A549 (cell line): ENCODE data around the gene TOMM20. TPM values are rescaled to one million over a fixed set of nuclear protein-coding genes. Genes with fewer than 3 reads are reported as not detected.

ENCODE experiments used
- ATAC-seq, 2 experiments: fragments of 200-7000 bp in 1 of 2; fragments of >200 bp in 1 of 2; cut with Nextera tagmentation in 1 of 2; cut with Tn5 transposase in 1 of 2; 3 replicates each; pipeline versions ENCODE4 v1.8.0 to v1.9.1; 2018 to 2020; ENCODE audit warnings: mild to moderate bottlenecking in 1 of 2, moderate library complexity in 1 of 2
- CTCF ChIA-PET: fragments of 300-600 bp; sonication (Branson Sonifier 250); formaldehyde crosslinking; extraction: SDS; loops from one replicate; lab custom pipeline; 2021; ENCODE audit warnings: antibody characterized with exemption, inconsistent platforms; lab: Yijun Ruan, JAX
- POLR2A ChIA-PET: fragments of 350-600 bp; formaldehyde crosslinking; extraction: SDS; loops from one replicate; lab custom pipeline; 2021; ENCODE audit warnings: antibody characterized with exemption, inconsistent platforms; lab: Yijun Ruan, JAX
- DNase-seq, 2 experiments: peaks; one replicate each; pipeline versions ENCODE4 v3.0.0 to v3.0.0-alpha.2; 2011 to 2016; ENCODE audit warnings: low read depth in 1 of 2, low spot score in 1 of 2
- FAIRE-seq: peaks from 2 replicates; lab custom pipeline; 2011; peaks lifted over from hg19 to GRCh38; lab: Jason Lieb, UNC
- H3K27ac ChIP-seq, 2 experiments: fragments of >200 bp; sonication (Bioruptor Twin); formaldehyde crosslinking; 3 replicates each; pipeline ENCODE4 v1.5.1; 2016 to 2017
- H3K4me1 ChIP-seq: fragments of >200 bp; sonication (Bioruptor Twin); formaldehyde crosslinking; 3 replicates; pipeline ENCODE4 v1.6.1; 2016
- H3K4me2 ChIP-seq: fragments of >200 bp; sonication (Bioruptor Twin); formaldehyde crosslinking; 3 replicates; pipeline ENCODE4 v1.6.1; 2016
- H3K4me3 ChIP-seq: fragments of >200 bp; sonication (Bioruptor Twin); formaldehyde crosslinking; 3 replicates; pipeline ENCODE4 v1.5.1; 2016
- H3K9me3 ChIP-seq: fragments of >200 bp; sonication (Bioruptor Twin); formaldehyde crosslinking; 3 replicates; pipeline ENCODE4 v1.6.1; 2016
- CBX2 ChIP-seq: fragments of 200-600 bp; sonication (generic); IDR thresholded peaks from 2 replicates; pipeline ENCODE4 v1.6.1; 2016; ENCODE audit warnings: low read depth, mild to moderate bottlenecking, borderline replicate concordance
- EHMT2 ChIP-seq: fragments of 200-600 bp; sonication (generic); IDR thresholded peaks from 2 replicates; pipeline ENCODE4 v1.6.1; 2016; ENCODE audit warnings: antibody characterized with exemption, low read depth, mild to moderate bottlenecking, moderate library complexity
- EP300 ChIP-seq, 2 experiments: fragments of >200 bp; sonication (Bioruptor Twin); formaldehyde crosslinking; IDR thresholded peaks; 2 replicates in 1 of 2; 3 replicates in 1 of 2; pipeline ENCODE4 v1.6.1; 2016 to 2017
- FOSL2 ChIP-seq, 2 experiments: fragments of 450-650 bp in 1 of 2; fragments of >200 bp in 1 of 2; sonication (Bioruptor Twin) in 1 of 2; formaldehyde crosslinking; IDR thresholded peaks; 2 replicates each; pipeline versions ENCODE4 v1.5.0 to v1.6.1; 2016 to 2020; ENCODE audit warnings: mild to moderate bottlenecking in 1 of 2, moderate library complexity in 1 of 2
- HDAC2 ChIP-seq: fragments of 200-600 bp; sonication (generic); IDR thresholded peaks from 2 replicates; pipeline ENCODE4 v1.6.1; 2016
- HES2 ChIP-seq: fragments of >200 bp; sonication (Bioruptor Twin); formaldehyde crosslinking; IDR thresholded peaks from 2 replicates; pipeline ENCODE4 v1.6.1; 2016
- HEYL ChIP-seq: fragments of 250-450 bp; sonication (Bioruptor Pico); IDR thresholded peaks from 2 replicates; pipeline ENCODE4 v1.8.0; 2021; ENCODE audit warnings: mild to moderate bottlenecking, moderate library complexity
- MAZ ChIP-seq: fragments of 150-350 bp; IDR thresholded peaks from 2 replicates; pipeline ENCODE4 v1.6.1; 2014; ENCODE audit warnings: antibody characterized with exemption, low read depth, low read length, borderline replicate concordance
- NPAS2 ChIP-seq: fragments of 250-450 bp; sonication (Bioruptor Pico); IDR thresholded peaks from 2 replicates; pipeline ENCODE4 v1.8.0; 2022; ENCODE audit warnings: mild to moderate bottlenecking, moderate library complexity, borderline replicate concordance
- NR3C1 ChIP-seq: fragments of >200 bp; sonication (Bioruptor Twin); formaldehyde crosslinking; IDR thresholded peaks from 3 replicates; pipeline ENCODE4 v1.6.1; 2017
- PHF8 ChIP-seq: fragments of 200-600 bp; sonication (generic); IDR thresholded peaks from 2 replicates; pipeline ENCODE4 v1.6.1; 2016; ENCODE audit warnings: low read depth, mild to moderate bottlenecking, antibody characterized with exemption, moderate library complexity, borderline replicate concordance
- POLR2A ChIP-seq: IDR thresholded peaks from 2 replicates; pipeline ENCODE4 v1.6.1; 2012; ENCODE audit warnings: mild to moderate bottlenecking, low read length
- SREBF2 ChIP-seq: fragments of 450-650 bp; IDR thresholded peaks from 2 replicates; pipeline ENCODE4 v1.6.1; 2014; ENCODE audit warnings: mild to moderate bottlenecking, moderate library complexity
- TFCP2L1 ChIP-seq: fragments of 250-450 bp; sonication (Bioruptor Pico); IDR thresholded peaks from 2 replicates; pipeline ENCODE4 v1.5.0; 2021; ENCODE audit warnings: mild to moderate bottlenecking
- TP53 ChIP-seq: fragments of 250-450 bp; sonication (Bioruptor Pico); IDR thresholded peaks from 2 replicates; pipeline ENCODE4 v1.5.0; 2021; ENCODE audit warnings: mild to moderate bottlenecking, moderate library complexity
- USF2 ChIP-seq: fragments of 450-650 bp; IDR thresholded peaks from 2 replicates; pipeline ENCODE4 v1.6.1; 2014; ENCODE audit warnings: antibody characterized with exemption
- ZSCAN20 ChIP-seq: fragments of 250-450 bp; sonication (Bioruptor Pico); IDR thresholded peaks from 2 replicates; pipeline ENCODE4 v1.8.0; 2022; ENCODE audit warnings: mild to moderate bottlenecking, moderate library complexity
- WGBS: methylation state at CpG from one replicate; pipeline ENCODE4 v1.1.6; 2017; ENCODE audit errors: missing lambda C conversion rate; 5-methylcytosine and 5-hydroxymethylcytosine counted together
- polyA plus RNA-seq, 4 experiments: library from polyadenylated mRNA; depleted of rRNA in 3 of 4; stranded (reverse); fragments of >200 nt; fragmentation: RNase III in 1 of 4; extraction: RNeasy Plus Mini Kit Qiagen cat#74134 plus additional on column Dnase treatment in 1 of 4; gene quantifications; 2 replicates in 3 of 4; 3 replicates in 1 of 4; pipeline ENCODE4 v1.2.3, GENCODE V29; 2011 to 2017
- TF ChIP-seq, protein P1 (sequence below): fragments of >200 bp; sonication (Bioruptor Twin); formaldehyde crosslinking; IDR thresholded peaks from 3 replicates; pipeline ENCODE4 v1.5.1; 2016
- TF ChIP-seq, protein P2 (sequence below): fragments of 250-450 bp; sonication (Bioruptor Pico); IDR thresholded peaks from 2 replicates; pipeline ENCODE4 v1.5.0; 2021; ENCODE audit warnings: mild to moderate bottlenecking, moderate library complexity, borderline replicate concordance
- TF ChIP-seq, protein P3 (sequence below): IDR thresholded peaks from 2 replicates; pipeline ENCODE4 v1.6.1; 2012

Gene TOMM20
- polyA plus RNA-seq, 2 of the 4 experiments (the other 2 are of a cell fraction): 112 to 122 TPM

DNA sequence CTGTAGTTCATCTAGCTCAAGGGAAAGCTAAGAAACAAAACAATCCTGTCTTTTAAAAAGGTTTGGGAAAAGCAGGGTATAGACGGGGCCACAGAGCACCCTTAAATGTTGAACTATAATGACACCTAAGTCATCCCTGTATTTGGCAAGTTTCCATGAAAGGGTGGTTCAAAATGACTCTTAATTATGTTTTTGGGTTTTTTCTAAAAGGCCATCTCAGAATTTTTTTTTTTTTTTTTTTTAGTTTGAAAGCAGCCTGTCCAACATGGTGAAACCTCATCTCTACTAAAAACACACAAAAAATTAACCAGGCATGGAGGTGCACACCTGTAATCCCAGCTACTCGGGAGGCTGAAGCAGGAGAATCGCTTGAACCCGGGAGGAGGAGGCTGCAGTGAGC is 22.2 kb downstream of the TOMM20 start:
- H3K4me2 ChIP-seq: no peak overlapping the region
- no peaks in the 10 kb centered on the region for H3K9me3 ChIP-seq
- no peak overlapping the region for H3K4me3 ChIP-seq
- 93% methylated on average over 4 of the region's 4 CpGs for WGBS
- H3K27ac ChIP-seq: no peak overlapping the region
- ATAC-seq (no peak), FAIRE-seq (no peak), DNase-seq (no peak)
- H3K4me1 ChIP-seq: peaks cover 9% of the 10 kb centered on the region; the same call in 2 of the 3 replicates
- TF ChIP-seq MAZ: no peak
- TF ChIP-seq HES2: no peak
- POLR2A ChIA-PET: no interaction called here
- CTCF ChIA-PET: interaction anchor here (0.8 to 3.7 kb wide), 6 partner anchors 10 to 22 kb away, joined by 3 to 26 read pairs (median 6); partner anchors contain the start of gene TOMM20

GRCh38 chr1:235105051-235106043 is 23.3 kb downstream of the TOMM20 start:
- ChIA-PET POLR2A (interaction anchor here (0.8 to 0.9 kb wide), 3 partner anchors 400 to 610 kb away, joined by 4 to 12 read pairs (median 6); no protein-coding TSS in a partner anchor), CTCF (interaction anchor here (0.6 to 3.7 kb wide), 25 partner anchors 8 to 390 kb away, joined by 3 to 26 read pairs (median 4); partner anchors contain the start of gene TOMM20)
- Histone ChIP-seq H3K4me2 (peak overlapping the region; percentile 67; the same call in 1 of the 3 replicates), H3K4me3 (no peak overlapping the region), H3K4me1 (peaks cover 9% of the 10 kb centered on the region; the same call in 2 of the 3 replicates), H3K9me3 (no peaks in the 10 kb centered on the region), H3K27ac (no peak overlapping the region; a peak in 1 of 6 replicates)
- TF ChIP-seq SREBF2: no peak
- TF ChIP-seq PHF8: no peak
- TF ChIP-seq EP300 (IDR thresholded peaks at IDR 0.05): no peak
- no peak for TF ChIP-seq CBX2
- no peak for TF ChIP-seq NPAS2 (CRISPR knock-in tag)
- FAIRE-seq: no peak
- no peak for DNase-seq
- ATAC-seq: peak; percentile 15 to 22; a peak in 4 of 6 replicates
- WGBS: 85% methylated on average over 12 of the region's 12 CpGs

DNA sequence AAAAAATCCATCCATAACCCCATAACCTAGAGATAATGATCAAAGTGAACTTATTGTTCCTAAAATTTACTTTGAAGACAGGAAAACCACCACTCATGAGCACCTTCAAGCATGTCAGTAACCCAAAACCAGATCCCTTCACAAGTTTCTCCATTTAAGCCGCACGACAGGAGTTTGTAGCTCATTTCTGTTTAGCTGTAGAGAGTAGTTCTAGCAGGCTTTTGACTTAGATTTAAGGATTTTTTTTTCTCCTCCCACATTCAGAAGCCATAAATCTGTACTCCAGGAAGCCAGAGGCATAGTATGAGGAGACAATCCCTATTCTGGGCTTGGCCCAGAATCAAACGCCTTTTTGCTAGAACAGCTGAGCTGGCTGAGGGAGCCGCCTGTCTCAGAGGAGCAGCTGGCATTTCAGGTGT is 25.6 kb downstream of the TOMM20 start:
- ATAC-seq: no peak
- Histone ChIP-seq H3K4me2 (no peak overlapping the region), H3K4me1 (peaks cover 9% of the 10 kb centered on the region; the same call in 2 of the 3 replicates), H3K4me3 (no peak overlapping the region), H3K27ac (no peak overlapping the region), H3K9me3 (no peaks in the 10 kb centered on the region)
- 82% methylated on average over 4 of the region's 4 CpGs for WGBS
- ChIA-PET POLR2A (interaction anchor here (0.6 kb wide), 1 partner anchor 30 kb away, joined by 3 read pairs; no protein-coding TSS in a partner anchor), CTCF (interaction anchor here (0.6 to 3.7 kb wide), 7 partner anchors 9 to 1354 kb away, joined by 3 to 26 read pairs (median 7); no protein-coding TSS in a partner anchor)
- no peak for FAIRE-seq
- TF ChIP-seq EHMT2 (no peak), NPAS2 (CRISPR knock-in tag) (no peak), ZSCAN20 (no peak), USF2 (no peak), TP53 (CRISPR knock-in tag) (no peak), PHF8 (no peak), POLR2A (no peak), FOSL2 (IDR thresholded peaks at IDR 0.05) (no peak), FOSL2 (CRISPR knock-in tag; IDR thresholded peaks at IDR 0.05) (no peak), HDAC2 (no peak), HEYL (no peak), TFCP2L1 (CRISPR knock-in tag) (no peak), NR3C1 (no peak)
- TF ChIP-seq, protein P1, sequence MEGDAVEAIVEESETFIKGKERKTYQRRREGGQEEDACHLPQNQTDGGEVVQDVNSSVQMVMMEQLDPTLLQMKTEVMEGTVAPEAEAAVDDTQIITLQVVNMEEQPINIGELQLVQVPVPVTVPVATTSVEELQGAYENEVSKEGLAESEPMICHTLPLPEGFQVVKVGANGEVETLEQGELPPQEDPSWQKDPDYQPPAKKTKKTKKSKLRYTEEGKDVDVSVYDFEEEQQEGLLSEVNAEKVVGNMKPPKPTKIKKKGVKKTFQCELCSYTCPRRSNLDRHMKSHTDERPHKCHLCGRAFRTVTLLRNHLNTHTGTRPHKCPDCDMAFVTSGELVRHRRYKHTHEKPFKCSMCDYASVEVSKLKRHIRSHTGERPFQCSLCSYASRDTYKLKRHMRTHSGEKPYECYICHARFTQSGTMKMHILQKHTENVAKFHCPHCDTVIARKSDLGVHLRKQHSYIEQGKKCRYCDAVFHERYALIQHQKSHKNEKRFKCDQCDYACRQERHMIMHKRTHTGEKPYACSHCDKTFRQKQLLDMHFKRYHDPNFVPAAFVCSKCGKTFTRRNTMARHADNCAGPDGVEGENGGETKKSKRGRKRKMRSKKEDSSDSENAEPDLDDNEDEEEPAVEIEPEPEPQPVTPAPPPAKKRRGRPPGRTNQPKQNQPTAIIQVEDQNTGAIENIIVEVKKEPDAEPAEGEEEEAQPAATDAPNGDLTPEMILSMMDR: no peak
- TF ChIP-seq, protein P2, sequence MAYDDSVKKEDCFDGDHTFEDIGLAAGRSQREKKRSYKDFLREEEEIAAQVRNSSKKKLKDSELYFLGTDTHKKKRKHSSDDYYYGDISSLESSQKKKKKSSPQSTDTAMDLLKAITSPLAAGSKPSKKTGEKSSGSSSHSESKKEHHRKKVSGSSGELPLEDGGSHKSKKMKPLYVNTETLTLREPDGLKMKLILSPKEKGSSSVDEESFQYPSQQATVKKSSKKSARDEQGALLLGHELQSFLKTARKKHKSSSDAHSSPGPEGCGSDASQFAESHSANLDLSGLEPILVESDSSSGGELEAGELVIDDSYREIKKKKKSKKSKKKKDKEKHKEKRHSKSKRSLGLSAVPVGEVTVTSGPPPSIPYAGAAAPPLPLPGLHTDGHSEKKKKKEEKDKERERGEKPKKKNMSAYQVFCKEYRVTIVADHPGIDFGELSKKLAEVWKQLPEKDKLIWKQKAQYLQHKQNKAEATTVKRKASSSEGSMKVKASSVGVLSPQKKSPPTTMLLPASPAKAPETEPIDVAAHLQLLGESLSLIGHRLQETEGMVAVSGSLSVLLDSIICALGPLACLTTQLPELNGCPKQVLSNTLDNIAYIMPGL: no peak
- TF ChIP-seq, protein P3, sequence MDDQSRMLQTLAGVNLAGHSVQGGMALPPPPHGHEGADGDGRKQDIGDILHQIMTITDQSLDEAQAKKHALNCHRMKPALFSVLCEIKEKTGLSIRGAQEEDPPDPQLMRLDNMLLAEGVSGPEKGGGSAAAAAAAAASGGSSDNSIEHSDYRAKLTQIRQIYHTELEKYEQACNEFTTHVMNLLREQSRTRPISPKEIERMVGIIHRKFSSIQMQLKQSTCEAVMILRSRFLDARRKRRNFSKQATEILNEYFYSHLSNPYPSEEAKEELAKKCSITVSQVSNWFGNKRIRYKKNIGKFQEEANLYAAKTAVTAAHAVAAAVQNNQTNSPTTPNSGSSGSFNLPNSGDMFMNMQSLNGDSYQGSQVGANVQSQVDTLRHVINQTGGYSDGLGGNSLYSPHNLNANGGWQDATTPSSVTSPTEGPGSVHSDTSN: no peak
- no peak for DNase-seq
